ENCODE results near the gene ISG15.

DNA sequence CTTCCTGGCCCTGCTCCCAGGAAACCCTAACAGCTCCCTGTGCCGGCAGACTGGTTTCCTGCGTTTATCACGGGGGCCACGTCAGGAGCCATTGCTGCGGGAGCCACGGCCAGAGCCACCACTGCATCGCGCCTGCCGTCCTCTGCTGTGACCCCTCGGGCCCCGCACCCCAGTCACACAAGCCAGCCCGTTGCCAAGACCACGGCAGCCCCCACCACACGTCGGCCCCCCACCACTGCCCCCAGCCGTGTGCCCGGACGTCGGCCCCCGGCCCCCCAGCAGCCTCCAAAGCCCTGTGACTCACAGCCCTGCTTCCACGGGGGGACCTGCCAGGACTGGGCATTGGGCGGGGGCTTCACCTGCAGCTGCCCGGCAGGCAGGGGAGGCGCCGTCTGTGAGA is 34.7 kb downstream of the ISG15 start:
- TF ChIP-seq POLR2AphosphoS5 (IDR thresholded peaks at IDR 0.05) (no peak), POLR2A (IDR thresholded peaks at IDR 0.05) (no peak)
- TF ChIP-seq, protein P1, sequence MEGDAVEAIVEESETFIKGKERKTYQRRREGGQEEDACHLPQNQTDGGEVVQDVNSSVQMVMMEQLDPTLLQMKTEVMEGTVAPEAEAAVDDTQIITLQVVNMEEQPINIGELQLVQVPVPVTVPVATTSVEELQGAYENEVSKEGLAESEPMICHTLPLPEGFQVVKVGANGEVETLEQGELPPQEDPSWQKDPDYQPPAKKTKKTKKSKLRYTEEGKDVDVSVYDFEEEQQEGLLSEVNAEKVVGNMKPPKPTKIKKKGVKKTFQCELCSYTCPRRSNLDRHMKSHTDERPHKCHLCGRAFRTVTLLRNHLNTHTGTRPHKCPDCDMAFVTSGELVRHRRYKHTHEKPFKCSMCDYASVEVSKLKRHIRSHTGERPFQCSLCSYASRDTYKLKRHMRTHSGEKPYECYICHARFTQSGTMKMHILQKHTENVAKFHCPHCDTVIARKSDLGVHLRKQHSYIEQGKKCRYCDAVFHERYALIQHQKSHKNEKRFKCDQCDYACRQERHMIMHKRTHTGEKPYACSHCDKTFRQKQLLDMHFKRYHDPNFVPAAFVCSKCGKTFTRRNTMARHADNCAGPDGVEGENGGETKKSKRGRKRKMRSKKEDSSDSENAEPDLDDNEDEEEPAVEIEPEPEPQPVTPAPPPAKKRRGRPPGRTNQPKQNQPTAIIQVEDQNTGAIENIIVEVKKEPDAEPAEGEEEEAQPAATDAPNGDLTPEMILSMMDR (IDR thresholded peaks at IDR 0.05 in 8 of 11, conservative IDR thresholded peaks at IDR 0.05 in 3 of 11): no peak
